ENCODE measurements around the gene TNK2.

TNK2 gene

DNA sequence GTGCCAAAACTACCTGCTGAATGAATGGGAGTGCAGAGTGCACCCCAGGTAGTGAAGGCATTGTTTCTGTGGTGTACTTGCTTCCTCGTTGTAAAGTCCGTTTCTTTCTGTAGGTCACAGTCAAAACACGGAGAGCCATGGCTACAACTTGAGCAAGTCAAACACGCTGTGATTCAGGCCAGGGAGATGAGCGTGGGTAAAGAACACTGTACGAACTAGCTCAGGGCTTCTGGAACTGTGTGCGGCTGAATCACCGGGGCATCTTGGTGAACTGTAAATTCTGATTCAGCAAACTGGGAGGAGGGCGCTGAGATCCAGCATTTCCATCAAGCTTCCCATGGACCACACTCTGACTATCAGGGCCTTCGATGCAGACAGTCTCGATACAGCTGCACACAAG, 5.0 kb upstream of the TNK2 start:
- no peaks in the 10 kb centered on the region for H3K27me3 ChIP-seq (ENCODE audit: insufficient read depth, low read length, poor library complexity, severe bottlenecking)
- no peaks in the 10 kb centered on the region for H3F3A ChIP-seq (ENCODE audit: low read depth)
- H3K4me2 ChIP-seq (ENCODE audit: low read depth, low read length, poor library complexity, severe bottlenecking): no peak overlapping the region
- H3K4me3 ChIP-seq (ENCODE audit: low read length, poor library complexity, severe bottlenecking): no peak overlapping the region
- peaks cover 14% of the 10 kb centered on the region for H3K4me1 ChIP-seq (ENCODE audit: insufficient read depth, low read length, poor library complexity, severe bottlenecking)
- H4K20me1 ChIP-seq (ENCODE audit: insufficient read depth, low read length, poor library complexity, severe bottlenecking): peaks cover 4% of the 10 kb centered on the region
- no peak overlapping the region for H2AFZ ChIP-seq (ENCODE audit: low read length)
- H3K9ac ChIP-seq (ENCODE audit: low read depth, low read length, poor library complexity, severe bottlenecking): no peak overlapping the region
- no peaks in the 10 kb centered on the region for H3K9me3 ChIP-seq (ENCODE audit: insufficient read depth, low read depth, low read length)
- H3K9me2 ChIP-seq (replicated peaks; ENCODE audit: low read depth, low read length): no peaks in the 10 kb centered on the region
- peaks cover 6% of the 10 kb centered on the region; the same call in 1 of the 2 replicates for H3K79me2 ChIP-seq (ENCODE audit: insufficient read depth, low read length)
- TF ChIP-seq EZH2phosphoT487 (IDR thresholded peaks at IDR 0.05; ENCODE audit: borderline replicate concordance): no peak
- TF ChIP-seq, protein P1, sequence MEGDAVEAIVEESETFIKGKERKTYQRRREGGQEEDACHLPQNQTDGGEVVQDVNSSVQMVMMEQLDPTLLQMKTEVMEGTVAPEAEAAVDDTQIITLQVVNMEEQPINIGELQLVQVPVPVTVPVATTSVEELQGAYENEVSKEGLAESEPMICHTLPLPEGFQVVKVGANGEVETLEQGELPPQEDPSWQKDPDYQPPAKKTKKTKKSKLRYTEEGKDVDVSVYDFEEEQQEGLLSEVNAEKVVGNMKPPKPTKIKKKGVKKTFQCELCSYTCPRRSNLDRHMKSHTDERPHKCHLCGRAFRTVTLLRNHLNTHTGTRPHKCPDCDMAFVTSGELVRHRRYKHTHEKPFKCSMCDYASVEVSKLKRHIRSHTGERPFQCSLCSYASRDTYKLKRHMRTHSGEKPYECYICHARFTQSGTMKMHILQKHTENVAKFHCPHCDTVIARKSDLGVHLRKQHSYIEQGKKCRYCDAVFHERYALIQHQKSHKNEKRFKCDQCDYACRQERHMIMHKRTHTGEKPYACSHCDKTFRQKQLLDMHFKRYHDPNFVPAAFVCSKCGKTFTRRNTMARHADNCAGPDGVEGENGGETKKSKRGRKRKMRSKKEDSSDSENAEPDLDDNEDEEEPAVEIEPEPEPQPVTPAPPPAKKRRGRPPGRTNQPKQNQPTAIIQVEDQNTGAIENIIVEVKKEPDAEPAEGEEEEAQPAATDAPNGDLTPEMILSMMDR (conservative IDR thresholded peaks at IDR 0.05; ENCODE audit: low read length): no peak
- H3K36me3 ChIP-seq (ENCODE audit: insufficient read depth, low read length): no peaks in the 10 kb centered on the region

DNA sequence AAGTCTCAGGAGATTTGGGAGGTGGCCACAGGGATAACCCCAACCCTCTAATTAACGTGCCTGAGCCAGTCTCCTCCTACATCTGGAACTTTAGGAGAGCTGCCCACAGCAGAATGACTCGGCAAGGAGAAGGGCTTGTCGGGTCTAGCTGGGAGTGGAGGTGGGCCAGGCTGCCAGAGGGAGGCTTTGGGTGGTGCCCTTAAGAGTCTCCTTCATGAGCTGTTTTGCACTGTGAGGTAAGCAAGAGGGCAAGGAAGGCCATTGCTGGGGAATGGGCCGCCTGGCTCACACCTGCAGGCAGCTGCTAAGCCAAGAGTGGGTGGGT, 3.6 kb upstream of the TNK2 start:
- no peak overlapping the region for H3K9ac ChIP-seq (ENCODE audit: low read depth, low read length, poor library complexity, severe bottlenecking)
- TF ChIP-seq EZH2phosphoT487 (IDR thresholded peaks at IDR 0.05; ENCODE audit: borderline replicate concordance): no peak
- TF ChIP-seq, protein P1 (conservative IDR thresholded peaks at IDR 0.05; ENCODE audit: low read length): no peak
- H3K9me3 ChIP-seq (ENCODE audit: insufficient read depth, low read depth, low read length): no peaks in the 10 kb centered on the region
- H3K79me2 ChIP-seq (ENCODE audit: insufficient read depth, low read length): peaks cover 19% of the 10 kb centered on the region; the same call in 1 of the 2 replicates
- peaks cover 26% of the 10 kb centered on the region for H3K4me1 ChIP-seq (ENCODE audit: insufficient read depth, low read length, poor library complexity, severe bottlenecking)
- H3F3A ChIP-seq (ENCODE audit: low read depth): peaks cover 5% of the 10 kb centered on the region; the same call in 1 of the 2 replicates
- H4K20me1 ChIP-seq (ENCODE audit: insufficient read depth, low read length, poor library complexity, severe bottlenecking): peaks cover 17% of the 10 kb centered on the region
- no peak overlapping the region for H3K4me2 ChIP-seq (ENCODE audit: low read depth, low read length, poor library complexity, severe bottlenecking)
- no peaks in the 10 kb centered on the region for H3K9me2 ChIP-seq (replicated peaks; ENCODE audit: low read depth, low read length)
- no peak overlapping the region for H3K4me3 ChIP-seq (ENCODE audit: low read length, poor library complexity, severe bottlenecking)
- no peak overlapping the region for H2AFZ ChIP-seq (ENCODE audit: low read length)
- no peaks in the 10 kb centered on the region for H3K36me3 ChIP-seq (ENCODE audit: insufficient read depth, low read length)
- H3K27me3 ChIP-seq (ENCODE audit: insufficient read depth, low read length, poor library complexity, severe bottlenecking): no peaks in the 10 kb centered on the region

DNA sequence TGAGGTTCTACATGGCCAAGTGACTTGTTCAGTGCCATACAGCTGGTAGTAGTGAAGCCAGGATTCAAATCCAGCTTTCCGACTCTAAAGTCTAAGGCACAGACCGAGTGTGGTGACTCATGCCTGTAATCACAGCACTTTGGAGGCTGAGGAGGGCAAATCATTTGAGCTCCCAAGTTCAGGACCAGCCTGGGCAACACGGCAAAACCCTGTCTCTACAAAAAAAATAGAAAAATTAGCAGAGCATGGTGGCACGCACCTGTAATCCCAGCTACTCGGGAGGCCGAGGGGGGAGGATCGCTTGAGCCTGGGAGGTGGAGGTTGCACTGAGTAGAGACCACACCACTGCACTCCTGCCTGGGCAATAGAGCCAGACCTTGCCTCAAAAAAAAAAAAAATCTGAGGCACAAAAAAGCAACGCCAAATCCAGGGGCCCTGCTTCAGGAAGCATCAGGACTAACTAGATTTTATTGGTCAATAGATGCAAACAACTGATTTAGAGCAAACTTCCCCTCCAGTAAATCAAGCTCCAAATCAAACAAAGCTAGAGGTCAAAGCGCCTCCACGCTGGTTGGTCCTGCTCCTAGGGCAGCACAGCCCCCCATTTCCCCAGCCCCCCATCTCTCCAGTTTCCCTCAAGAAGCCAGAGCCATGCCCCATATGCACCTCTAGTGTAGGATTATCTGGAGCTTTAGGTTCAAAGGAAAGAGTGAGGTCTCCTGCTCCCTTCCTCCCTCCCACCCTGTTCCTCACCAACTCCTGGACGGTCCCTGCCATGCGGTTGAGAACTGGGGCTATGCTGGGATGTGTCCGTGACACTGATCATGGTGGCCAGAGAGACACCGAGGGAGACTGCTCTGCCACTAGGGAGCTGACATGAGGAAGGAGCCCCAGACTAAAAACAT, 2.9 kb upstream of the TNK2 start:
- H3K36me3 ChIP-seq (ENCODE audit: insufficient read depth, low read length): no peaks in the 10 kb centered on the region
- H3F3A ChIP-seq (ENCODE audit: low read depth): peaks cover 8% of the 10 kb centered on the region; the same call in 1 of the 2 replicates
- no peak overlapping the region for H3K9ac ChIP-seq (ENCODE audit: low read depth, low read length, poor library complexity, severe bottlenecking)
- no peaks in the 10 kb centered on the region for H3K9me3 ChIP-seq (ENCODE audit: insufficient read depth, low read depth, low read length)
- H3K79me2 ChIP-seq (ENCODE audit: insufficient read depth, low read length): peaks cover 23% of the 10 kb centered on the region
- no peak for TF ChIP-seq EZH2phosphoT487 (IDR thresholded peaks at IDR 0.05; ENCODE audit: borderline replicate concordance)
- TF ChIP-seq, protein P1 (conservative IDR thresholded peaks at IDR 0.05; ENCODE audit: low read length): no peak
- H3K9me2 ChIP-seq (replicated peaks; ENCODE audit: low read depth, low read length): no peaks in the 10 kb centered on the region
- H3K27me3 ChIP-seq (ENCODE audit: insufficient read depth, low read length, poor library complexity, severe bottlenecking): no peaks in the 10 kb centered on the region
- peaks cover 31% of the 10 kb centered on the region for H3K4me1 ChIP-seq (ENCODE audit: insufficient read depth, low read length, poor library complexity, severe bottlenecking)
- H3K4me3 ChIP-seq (ENCODE audit: low read length, poor library complexity, severe bottlenecking): no peak overlapping the region
- H4K20me1 ChIP-seq (ENCODE audit: insufficient read depth, low read length, poor library complexity, severe bottlenecking): peaks cover 17% of the 10 kb centered on the region
- H3K4me2 ChIP-seq (ENCODE audit: low read depth, low read length, poor library complexity, severe bottlenecking): no peak overlapping the region
- no peak overlapping the region for H2AFZ ChIP-seq (ENCODE audit: low read length)
